Stimulated activated CD4-positive, alpha-beta T cell treated with anti-CD3 and anti-CD28 coated beads, TNF-alpha, amount 100 ng/mL, for 24 hours (primary cell): ENCODE data around the gene LRRC34.
A peak's percentile ranks its signal among the peaks of the same experiment; 100 is the strongest.

Experiments used
- DNase-seq, 3 experiments: peaks; one replicate each; pipeline ENCODE4 v3.0.0-alpha.2; 2020; ENCODE audit warnings: low read depth in 3 of 3

Gene LRRC34

DNA sequence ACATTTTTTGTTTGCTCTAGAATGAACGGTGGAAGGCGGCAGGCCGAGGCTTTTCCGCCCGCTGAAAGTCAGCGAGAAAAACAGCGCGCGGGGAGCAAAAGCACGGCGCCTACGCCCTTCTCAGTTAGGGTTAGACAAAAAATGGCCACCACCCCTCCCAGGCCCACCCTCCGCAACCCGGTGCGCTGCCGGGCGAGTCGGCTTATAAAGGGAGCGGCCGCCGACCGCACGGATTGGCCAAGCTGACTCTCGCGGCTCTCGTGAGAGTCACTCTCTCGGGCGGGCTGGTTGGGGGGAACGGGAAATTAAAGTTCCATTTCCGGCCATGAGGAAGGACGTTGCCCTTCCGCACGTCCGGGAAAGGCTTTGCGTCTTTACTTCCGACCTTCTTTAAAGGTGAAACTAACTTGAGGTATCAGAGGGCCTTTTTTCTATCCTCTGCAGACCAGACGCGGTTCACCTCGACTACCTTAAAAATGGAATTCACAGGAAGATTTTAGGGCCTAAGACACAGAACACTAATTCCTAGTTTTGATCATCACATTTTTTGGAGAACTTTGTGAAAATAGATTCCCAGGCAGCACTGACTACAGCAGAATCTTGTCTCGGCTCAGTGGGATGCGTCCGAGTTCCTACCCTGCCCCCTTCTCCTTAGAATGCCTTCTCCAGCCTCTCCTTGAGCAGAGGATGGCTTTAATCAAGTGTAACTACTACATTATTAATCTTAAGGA, 47.7 kb downstream of the LRRC34 start, which contains the start of gene TERC:
TSS of gene TERC (minus strand) at position 179 of the 731 bp plus-strand sequence.
- peak; percentile 82 to 90 (median 86) for DNase-seq

- peak in 2 of 3 experiments; percentile 31 to 63 for DNase-seq
Measured at GRCh38 chr3:169764312-169764881, 48.3 kb downstream of the LRRC34 start.

- DNase-seq, result no peak
Measured at GRCh38 chr3:169760479-169760878, 52.2 kb downstream of the LRRC34 start.

GRCh38 chr3:169759256-169759655, 53.4 kb downstream of the LRRC34 start:
- no peak for DNase-seq

- no peak for DNase-seq
Measured at GRCh38 chr3:169758359-169758994, 54.2 kb downstream of the LRRC34 start.

DNA sequence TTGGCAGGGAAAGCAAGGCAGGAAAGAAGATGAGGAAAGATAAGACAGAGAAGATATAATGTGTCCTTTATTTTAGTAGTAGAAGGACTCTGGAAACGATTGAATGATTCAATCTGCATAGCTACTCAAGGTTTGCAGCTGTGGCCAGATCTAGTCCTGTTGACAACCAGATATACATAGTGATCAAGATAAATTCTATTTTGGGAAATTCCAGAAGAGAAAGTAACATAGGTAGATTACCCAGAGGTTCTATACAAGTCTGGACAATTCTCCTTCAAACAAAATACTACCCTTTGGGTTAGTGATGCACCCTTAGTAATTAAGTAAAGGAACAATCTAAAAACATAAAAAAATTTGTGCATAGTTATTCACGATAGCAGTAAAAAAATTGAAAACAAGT, 57.2 kb downstream of the LRRC34 start:
- no peak for DNase-seq

DNA sequence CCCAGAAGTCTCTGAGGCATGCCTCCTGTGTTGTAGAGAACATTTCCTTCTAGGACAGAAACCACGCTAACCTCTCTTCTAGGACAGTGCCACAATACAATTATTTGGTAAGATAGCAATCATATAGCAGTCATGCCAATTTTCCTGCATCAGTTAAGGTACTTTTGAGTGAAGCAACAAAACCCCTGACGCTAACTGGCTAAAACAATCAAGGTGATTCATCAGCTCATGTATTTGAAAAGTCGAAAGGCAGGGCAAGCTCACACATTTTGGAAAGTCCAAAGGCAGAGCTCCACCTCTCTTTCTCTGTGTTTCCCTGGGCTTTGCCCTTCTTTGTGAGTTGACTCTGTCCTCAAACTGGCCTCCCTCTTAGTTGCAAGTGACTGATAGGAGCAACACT, 58.0 kb downstream of the LRRC34 start:
- no peak for DNase-seq

GRCh38 chr3:169751875-169752274, 60.8 kb downstream of the LRRC34 start:
- DNase-seq, result no peak

- DNase-seq, result no peak
Measured at GRCh38 chr3:169750665-169751064, 62.0 kb downstream of the LRRC34 start.

DNA sequence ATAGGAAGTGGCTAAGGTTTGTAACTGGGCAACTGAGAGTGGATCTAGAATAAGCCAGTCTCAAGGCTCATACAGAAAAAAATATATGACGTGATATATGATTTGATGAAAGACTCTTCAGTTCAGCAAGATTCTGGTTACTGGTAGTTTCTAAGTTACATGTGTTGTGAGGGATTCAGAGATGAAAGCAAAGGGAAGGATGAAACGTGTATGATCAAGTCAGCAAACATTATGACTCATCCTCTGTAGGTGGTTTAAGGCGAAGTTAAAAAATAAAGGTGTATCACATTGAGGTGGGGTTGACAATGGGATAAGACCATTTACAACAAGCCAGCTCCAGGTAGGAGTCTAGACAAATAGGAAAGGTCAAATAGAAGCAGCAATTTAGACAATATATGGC, 64.0 kb downstream of the LRRC34 start:
- no peak for DNase-seq

- no peak for DNase-seq
Measured at GRCh38 chr3:169746924-169747323, 65.8 kb downstream of the LRRC34 start.

- DNase-seq, result no peak
Measured at GRCh38 chr3:169744366-169745054, 68.2 kb downstream of the LRRC34 start.
